Keratinocyte (primary cell): ENCODE results near the gene RETREG2.

ENCODE experiments used
- EZH2 ChIP-seq: IDR thresholded peaks from one replicate; pipeline ENCODE4 v1.6.1; 2012; ENCODE audit warnings: inconsistent platforms, mild to moderate bottlenecking, low read length, moderate library complexity
- TF ChIP-seq, protein P1 (sequence below), 3 experiments: IDR thresholded peaks in 1 of 3; conservative IDR thresholded peaks in 1 of 3; optimal IDR thresholded peaks in 1 of 3; 2 replicates in 2 of 3; 3 replicates in 1 of 3; pipeline versions ENCODE3 to v1.5.1; 2011; ENCODE audit warnings: low read length in 3 of 3, mild to moderate bottlenecking in 3 of 3, moderate library complexity in 2 of 3, control low read depth in 1 of 3, inconsistent platforms in 1 of 3; ENCODE audit not compliant: insufficient read depth in 2 of 3; ENCODE audit errors: extremely low read depth in 1 of 3

DNA sequence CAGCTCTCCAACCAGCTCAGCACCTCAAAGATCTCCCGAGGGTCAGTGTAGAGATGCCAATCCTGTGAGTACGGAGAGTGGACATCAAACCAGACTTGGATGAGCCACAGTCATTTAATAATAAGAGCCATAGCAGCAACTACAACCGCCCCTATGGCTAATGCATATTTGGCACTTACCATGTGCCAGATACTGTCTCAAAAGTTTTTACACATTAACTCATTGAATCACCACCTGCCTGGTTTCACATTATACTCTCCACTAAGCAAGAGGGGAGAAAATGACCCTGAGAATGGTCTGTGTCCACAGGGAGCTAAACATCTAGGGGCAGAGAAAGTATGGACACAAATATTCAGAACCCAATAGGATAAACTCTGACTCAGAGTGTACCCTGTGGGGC, 3.9 kb upstream of the RETREG2 start:
- TF ChIP-seq, protein P1, sequence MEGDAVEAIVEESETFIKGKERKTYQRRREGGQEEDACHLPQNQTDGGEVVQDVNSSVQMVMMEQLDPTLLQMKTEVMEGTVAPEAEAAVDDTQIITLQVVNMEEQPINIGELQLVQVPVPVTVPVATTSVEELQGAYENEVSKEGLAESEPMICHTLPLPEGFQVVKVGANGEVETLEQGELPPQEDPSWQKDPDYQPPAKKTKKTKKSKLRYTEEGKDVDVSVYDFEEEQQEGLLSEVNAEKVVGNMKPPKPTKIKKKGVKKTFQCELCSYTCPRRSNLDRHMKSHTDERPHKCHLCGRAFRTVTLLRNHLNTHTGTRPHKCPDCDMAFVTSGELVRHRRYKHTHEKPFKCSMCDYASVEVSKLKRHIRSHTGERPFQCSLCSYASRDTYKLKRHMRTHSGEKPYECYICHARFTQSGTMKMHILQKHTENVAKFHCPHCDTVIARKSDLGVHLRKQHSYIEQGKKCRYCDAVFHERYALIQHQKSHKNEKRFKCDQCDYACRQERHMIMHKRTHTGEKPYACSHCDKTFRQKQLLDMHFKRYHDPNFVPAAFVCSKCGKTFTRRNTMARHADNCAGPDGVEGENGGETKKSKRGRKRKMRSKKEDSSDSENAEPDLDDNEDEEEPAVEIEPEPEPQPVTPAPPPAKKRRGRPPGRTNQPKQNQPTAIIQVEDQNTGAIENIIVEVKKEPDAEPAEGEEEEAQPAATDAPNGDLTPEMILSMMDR (optimal IDR thresholded peaks at IDR 0.05 in 1 of 3, IDR thresholded peaks at IDR 0.05 in 1 of 3, conservative IDR thresholded peaks at IDR 0.05 in 1 of 3; ENCODE audit: extremely low read depth in 1 of 3, insufficient read depth in 2 of 3, low read length in 3 of 3): no peak
- no peak for TF ChIP-seq EZH2
